GM18505 (cell line): ENCODE measurements around the gene RRAGD.
"Not testable (repeated sequence)": the region's sequence is repeated elsewhere in the genome, so short reads cannot be mapped to it uniquely, and the experiment has no call there.

Experiments used
- ATAC-seq: cut with Tn5 transposase; IDR thresholded peaks from one replicate; pipeline ENCODE4 v1.9.1; 2021; ENCODE audit not compliant: unreplicated experiment
- POLR2A ChIP-seq: IDR thresholded peaks from 4 replicates; pipeline ENCODE4 v1.6.1; 2011; ENCODE audit warnings: borderline replicate concordance; ENCODE audit not compliant: insufficient read depth, insufficient read length; ENCODE audit errors: extremely low read depth

Gene RRAGD

DNA sequence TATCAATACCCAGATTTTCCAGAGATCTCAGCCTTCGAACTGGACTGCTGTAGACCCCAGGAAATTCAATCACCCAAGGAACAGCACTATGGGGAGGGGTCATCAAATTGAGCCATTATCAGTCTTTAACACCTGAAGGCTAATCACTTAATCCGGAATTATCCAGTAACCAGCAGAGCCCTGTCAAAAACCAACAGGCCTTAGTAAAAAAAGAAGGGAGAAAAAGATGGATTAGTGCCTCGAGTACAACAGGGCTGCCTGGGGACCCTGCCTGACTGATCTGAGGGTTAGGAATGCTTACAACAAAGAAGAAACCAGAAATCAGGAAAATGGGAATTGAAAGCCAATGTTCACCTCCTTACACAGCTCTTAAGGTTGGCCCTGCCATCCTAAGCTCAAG lies 7.6 kb downstream of the RRAGD start:
- TF ChIP-seq POLR2A: no peak
- no peak for ATAC-seq

DNA sequence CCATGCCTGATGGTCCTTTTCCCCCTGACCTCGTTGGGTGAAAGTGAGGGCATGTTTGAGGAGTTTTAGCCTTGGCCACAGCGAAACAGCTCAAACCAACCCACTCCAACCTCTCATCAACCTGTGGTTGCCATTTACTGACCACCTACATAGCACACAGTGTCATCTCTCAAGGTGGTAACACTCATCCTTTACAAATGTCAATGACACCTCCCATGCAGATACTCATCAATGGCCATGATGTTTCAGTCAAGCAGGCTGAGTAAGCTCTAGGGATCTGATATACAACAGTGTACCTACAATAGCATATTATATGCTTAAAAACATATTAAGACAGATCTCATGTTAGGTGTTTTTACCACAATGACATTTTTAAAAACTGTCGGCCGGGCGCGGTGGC lies 9.3 kb downstream of the RRAGD start:
- ATAC-seq: no peak
- TF ChIP-seq POLR2A: no peak

DNA sequence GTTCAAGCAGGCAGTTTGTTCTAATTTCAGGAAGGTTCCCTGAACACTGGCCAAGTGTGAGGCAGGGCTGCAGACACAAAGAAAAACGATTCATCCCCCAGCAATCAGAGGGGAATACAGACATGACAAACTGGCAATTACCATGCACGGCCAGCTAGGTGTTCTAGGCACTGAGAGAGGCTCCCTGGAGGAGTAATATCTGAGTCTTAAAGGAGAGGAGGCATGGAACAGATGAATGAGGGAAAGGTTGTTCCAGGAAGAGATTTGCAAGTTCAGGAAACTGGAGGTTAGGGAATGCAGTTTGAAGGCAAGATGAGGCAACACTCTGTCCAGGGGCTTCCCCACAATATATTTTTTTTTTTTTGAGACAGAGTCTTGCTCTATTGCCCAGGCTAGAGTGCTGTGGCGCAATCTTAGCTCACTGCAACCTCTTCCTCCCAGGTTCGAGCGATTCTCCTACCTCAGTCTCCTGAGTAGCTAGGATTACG lies 11.1 kb downstream of the RRAGD start:
- no peak for ATAC-seq
- TF ChIP-seq POLR2A: no peak

DNA sequence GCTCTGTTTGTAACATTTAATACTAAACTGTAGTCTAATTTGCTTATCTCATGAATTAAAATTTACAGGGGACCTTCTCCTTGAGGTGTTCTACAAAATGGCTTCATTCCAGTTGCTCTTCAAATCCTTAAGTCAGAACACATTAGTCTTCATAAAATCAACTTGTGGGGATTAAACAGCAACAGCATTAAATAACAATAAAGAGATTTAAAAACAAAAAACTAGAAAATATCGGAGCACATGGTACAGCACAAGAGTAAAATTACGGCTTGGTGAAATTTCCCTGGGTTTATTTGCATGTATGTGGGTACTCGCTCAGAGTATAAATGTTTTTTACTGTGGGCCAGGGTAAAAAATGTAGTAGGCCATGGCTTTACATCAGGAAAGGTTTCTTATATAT lies 12.0 kb downstream of the RRAGD start:
- no peak for ATAC-seq
- TF ChIP-seq POLR2A: no peak

DNA sequence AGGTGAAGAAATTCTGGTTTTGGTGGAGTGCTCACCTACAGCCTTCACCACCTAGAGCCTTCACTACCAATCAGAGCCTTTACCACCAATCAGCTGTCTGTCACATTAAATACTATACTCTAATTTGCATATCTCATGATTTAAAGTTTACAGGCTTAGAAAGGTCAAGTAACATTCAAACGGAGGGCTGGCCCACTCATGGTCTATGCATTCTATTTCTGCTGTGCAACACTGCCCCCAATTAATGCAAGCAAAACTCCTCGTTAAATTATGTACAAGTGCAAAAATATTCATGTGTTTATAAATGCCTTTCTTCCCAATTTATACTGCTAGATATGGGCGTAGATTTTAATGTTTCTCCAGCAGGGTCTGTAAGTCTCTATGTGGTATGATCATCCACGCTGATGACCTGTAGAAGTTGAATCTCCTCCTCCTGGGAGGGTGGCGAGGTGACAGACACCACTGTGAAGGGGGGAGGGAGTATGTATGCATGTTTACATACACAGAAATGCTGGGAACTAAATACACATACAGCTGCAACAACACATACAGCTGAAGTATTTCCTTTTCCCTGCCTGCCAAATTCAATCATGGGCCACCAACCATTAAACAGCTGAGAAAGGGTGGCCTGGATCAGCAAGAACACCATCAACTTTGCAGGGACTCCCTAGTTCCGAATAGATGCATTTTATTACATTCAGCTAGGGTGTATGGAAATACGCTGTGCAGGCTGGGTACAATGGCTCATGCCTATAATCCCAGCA lies 13.1 kb downstream of the RRAGD start:
- TF ChIP-seq POLR2A: no peak
- ATAC-seq: no peak

DNA sequence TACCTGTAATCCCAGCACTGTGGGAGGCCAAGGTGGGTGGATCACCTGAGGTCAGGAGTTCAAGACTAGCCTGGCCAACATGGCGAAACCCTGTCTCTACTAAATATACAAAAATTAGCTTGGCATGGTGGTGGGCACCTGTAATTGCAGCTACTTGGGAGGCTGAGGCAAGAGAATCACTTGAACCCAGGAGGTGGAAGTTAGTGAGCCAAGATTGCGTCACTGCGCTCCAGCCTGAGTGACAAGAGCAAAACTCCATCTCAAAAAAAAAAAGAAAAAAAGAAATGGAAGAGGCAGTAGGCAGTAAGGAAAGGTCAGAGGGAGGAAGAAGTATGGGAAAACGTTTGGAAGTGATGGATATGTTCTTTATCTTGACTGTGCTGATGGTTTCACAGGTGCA lies 14.2 kb downstream of the RRAGD start:
- not testable (repeated sequence) for ATAC-seq

DNA sequence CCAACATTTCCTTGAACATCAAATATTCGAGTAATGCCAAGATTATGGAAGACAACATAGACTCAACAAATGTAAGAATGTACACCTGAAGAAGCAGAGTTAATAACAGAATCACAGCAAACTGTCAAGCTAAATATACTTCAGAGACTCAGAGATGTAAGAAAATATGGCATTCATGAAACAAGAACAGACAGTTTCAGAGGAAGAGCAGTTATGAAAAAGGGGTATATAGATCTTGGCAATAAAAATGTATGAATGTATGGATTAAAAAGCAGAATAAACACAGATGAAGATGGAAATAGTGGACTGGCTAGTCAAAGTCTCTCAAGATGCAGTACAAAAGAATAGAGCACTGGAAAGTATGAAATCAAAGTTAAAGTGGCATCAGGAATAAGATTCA lies 18.4 kb downstream of the RRAGD start:
- TF ChIP-seq POLR2A: no peak
- no peak for ATAC-seq

DNA sequence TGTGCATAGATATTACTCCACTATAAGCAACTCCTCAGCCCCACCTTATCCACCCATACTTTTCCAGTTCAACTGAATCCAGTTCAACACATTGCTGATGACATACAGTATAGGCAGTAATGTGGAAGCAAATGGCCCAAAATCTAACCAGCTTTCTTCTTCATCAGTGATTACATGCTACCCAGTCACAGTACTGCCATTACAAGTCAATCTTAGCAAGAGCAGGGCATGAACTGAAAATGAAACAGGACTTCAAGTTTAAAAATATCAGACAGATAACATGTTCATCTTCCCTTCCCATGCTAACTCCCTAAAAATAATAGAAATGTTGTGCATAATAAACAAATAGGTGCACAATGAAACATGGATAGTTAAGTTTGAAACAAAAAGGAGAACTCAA lies 19.2 kb downstream of the RRAGD start:
- no peak for ATAC-seq
- no peak for TF ChIP-seq POLR2A

DNA sequence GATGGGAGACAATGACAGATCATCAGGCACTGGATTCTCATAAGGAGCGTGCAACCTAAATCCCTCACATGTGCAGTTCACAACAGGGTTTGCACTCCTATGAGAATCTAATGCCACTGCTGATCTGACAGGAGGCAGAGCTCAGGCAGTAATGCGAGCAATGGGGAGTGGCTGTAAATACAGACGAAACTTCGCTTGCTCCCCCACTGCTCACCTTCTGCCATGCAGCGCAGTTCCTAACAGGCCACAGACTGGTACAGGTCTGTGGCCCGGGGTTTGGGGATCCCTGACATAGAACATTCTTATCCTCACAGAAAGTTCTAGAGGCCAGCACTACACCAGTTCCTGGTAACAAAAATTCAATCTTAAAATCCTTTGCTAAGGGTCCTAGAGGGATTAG lies 23.2 kb downstream of the RRAGD start:
- ATAC-seq: no peak
- TF ChIP-seq POLR2A: no peak

DNA sequence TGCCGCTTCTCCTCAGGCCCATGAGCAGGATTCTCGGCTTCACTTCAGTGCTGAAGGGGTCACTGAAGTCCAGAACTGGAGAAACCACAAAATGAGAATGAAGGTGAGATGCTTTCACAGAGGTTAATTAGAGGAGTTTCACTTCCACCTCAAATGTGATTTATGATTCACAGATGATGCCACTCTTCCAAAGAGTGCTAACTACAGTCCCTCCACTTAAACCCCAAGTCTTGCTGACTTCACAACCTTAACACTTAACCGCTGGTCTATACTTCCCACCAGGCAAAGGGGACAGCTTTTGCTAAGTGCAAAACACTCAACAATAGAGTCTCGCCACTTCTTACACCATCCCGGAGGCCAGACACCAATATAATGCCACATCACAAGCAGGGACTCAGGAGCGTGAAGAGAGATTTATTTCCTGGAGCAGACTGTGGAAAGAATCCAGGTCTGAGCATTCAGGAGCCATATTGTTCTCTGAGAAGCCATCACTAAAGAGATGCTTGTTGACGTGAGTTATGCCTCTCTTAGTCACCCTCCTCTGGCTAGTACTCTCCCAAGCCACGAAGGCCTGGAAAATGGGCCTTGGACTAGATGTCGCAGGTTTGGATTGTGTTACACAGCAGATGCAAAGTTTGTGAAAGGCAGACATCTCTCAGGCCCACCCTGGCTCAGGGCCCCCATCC lies 24.4 kb downstream of the RRAGD start:
- peak; percentile 91 for ATAC-seq

DNA sequence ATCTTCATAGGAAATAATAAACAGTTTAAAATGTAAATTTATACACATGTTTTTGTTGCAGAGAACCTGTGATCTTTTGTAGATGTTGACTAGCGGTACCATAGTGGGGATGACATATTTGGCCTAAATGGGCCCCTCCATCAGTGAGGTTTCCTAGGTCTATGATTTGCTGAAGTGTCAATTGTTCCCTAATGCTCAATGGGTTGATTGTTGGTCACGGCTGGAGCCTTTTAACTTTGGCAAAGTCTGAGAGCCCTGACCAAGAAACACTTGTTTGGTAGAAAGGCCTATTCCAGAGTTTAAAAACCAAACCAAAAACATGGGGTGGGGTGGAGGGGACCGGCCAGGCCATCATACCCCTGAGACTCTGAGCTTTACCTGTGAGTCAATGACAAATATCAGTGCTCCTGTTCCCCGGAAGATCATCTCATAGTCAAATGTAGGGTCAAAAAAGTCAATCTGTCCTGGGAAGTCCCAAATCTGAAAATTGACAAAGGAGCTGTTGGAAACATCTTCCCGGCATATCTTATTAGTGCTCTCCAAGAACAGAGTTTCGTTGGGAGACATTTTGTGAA lies 25.1 kb downstream of the RRAGD start:
- peak; percentile 9 for ATAC-seq
- TF ChIP-seq POLR2A: no peak

More for the DNA sequence above, 24.4 kb downstream of the RRAGD start:
- no peak for TF ChIP-seq POLR2A

DNA sequence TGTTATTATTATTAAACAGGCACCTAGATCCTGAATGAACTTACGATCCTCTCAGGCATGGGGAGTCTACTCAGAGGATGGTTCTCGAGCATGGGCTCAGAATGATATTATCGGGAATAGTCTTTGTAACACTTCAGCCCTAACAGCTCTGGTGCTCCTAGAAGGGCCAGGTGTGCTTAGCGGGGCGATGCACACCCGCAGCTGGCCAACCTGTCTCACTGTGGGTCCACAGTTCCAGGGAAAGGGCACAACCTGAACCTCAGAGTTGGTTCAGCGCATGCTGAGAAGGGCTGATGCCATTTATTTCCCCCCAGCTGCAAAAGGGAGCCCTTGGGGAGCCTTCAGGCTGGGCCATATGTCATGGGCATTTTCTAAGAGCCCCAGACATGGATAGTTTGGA lies 26.2 kb downstream of the RRAGD start:
- no peak for ATAC-seq
- TF ChIP-seq POLR2A: no peak

DNA sequence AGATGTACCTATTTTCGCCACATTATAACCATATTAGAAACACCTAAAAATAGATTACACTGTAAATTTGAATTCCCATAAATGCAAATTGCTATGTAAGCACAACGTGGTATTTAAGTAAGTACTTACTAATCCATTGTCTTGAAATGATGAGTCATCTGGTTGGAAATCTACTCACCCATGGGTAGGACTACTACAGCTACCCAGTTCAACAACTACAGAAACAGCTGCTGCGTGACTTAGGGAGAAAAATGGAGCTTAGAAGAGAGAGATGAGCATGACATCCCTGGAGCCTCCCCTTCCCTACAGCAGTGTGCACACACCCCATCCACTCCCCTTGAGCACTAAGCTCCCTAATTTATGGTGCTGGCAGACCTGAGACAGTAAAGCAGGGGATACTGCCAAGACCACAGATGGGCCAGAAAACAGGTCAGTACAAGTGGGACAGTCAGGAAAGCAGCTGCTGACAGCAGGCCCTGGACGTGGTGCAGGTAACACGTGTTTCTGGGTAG lies 26.9 kb downstream of the RRAGD start:
- ATAC-seq: peak; percentile 35
- TF ChIP-seq POLR2A: no peak

DNA sequence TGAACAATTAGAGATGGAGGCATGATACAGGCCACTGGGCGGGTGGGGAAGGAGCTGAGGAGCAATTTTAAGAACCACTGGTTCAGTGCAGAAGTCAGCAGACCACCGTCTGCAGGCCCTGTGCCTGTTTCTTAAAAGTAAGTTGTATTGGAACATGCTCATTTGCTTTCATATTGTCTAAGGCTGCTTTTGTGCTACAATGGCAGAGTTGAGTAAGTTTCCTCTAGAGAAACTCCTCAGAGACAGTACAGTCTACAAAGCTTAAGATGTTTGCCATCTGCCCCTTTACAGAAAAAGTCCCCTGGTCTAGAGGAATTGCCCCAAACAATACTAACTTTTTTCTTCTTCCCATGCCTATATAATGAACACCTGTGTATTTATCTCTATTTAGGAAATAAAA lies 31.0 kb downstream of the RRAGD start:
- ATAC-seq: no peak
- no peak for TF ChIP-seq POLR2A
